GM12865 (cell line): Measurements from ENCODE around the gene LHFPL5.

ENCODE experiments used
- DNase-seq: peaks from one replicate; pipeline ENCODE4 v3.0.0; 2010; ENCODE audit warnings: low read depth
- H3K4me3 ChIP-seq: 2 replicates; pipeline ENCODE4 v1.5.1; 2011; ENCODE audit warnings: mild to moderate bottlenecking, low read depth, low read length, control low read depth
- TF ChIP-seq, protein P1 (sequence below): IDR thresholded peaks from 2 replicates; pipeline ENCODE4 v1.5.1; 2011; ENCODE audit warnings: low read length, control low read depth, low read depth, inconsistent platforms; ENCODE audit not compliant: insufficient read depth; ENCODE audit errors: missing control alignments

Gene LHFPL5

DNA sequence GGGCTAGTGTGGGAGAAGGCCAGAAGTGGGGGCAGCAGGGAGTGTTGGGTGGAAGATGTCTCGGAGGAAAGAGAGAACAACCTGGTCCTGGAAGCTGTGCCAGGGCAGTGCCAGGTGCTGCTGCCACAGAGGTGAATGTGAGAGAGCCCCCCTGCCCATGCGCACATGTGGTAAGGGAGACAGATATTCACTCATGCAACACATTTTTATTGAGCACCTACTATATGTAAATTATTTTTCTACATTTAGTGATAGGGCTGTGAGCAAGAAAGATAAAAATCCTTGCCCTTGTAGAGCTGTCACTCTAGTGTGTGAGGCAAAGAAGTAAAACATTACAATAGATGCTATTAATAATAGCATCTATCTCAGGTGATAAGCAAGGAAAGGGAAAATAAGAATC, 23.9 kb upstream of the LHFPL5 start:
- DNase-seq: no peak
- TF ChIP-seq, protein P1, sequence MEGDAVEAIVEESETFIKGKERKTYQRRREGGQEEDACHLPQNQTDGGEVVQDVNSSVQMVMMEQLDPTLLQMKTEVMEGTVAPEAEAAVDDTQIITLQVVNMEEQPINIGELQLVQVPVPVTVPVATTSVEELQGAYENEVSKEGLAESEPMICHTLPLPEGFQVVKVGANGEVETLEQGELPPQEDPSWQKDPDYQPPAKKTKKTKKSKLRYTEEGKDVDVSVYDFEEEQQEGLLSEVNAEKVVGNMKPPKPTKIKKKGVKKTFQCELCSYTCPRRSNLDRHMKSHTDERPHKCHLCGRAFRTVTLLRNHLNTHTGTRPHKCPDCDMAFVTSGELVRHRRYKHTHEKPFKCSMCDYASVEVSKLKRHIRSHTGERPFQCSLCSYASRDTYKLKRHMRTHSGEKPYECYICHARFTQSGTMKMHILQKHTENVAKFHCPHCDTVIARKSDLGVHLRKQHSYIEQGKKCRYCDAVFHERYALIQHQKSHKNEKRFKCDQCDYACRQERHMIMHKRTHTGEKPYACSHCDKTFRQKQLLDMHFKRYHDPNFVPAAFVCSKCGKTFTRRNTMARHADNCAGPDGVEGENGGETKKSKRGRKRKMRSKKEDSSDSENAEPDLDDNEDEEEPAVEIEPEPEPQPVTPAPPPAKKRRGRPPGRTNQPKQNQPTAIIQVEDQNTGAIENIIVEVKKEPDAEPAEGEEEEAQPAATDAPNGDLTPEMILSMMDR: no peak
- no peak overlapping the region for H3K4me3 ChIP-seq

DNA sequence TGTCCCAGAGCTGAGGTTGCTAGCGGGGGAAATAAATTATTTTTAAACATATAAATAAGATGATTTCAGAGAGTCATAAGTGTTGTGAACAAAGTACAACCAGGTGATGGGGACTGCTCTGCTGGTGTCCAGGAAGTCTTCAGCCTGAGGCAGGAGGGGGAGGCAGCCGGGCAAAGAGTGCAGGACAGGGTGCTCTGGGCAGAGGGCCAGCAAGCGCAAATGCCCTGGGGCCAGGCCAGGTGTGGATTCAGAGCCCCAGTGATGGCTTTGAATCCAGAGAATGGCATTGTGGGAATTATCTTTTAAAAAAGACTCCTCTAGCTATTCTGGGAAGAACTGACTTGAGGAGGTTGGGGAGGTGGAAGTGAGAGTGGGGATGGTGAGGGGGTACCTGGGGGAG, 22.7 kb upstream of the LHFPL5 start:
- H3K4me3 ChIP-seq: no peak overlapping the region
- no peak for DNase-seq
- TF ChIP-seq, protein P1: no peak

DNA sequence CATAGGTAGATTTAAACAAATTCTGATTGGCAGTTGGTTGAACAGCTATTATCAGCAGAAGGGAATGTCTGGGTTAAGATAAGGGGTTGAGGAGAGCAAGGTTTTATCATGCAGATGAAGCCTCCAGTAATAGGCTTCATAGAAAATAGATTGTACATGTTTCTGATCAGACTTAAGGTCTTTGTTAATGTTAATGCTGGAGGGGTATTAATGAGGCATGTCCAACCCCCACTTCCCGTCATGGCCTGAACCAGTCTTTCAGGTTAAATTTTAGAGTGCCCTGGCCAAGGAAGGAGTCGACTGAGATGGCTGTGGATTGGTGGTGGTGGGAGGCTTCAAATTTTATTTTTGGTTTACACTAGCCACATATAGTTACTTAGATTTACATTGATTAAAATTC, 21.0 kb upstream of the LHFPL5 start:
- DNase-seq: no peak
- TF ChIP-seq, protein P1: no peak
- H3K4me3 ChIP-seq: no peak overlapping the region

DNA sequence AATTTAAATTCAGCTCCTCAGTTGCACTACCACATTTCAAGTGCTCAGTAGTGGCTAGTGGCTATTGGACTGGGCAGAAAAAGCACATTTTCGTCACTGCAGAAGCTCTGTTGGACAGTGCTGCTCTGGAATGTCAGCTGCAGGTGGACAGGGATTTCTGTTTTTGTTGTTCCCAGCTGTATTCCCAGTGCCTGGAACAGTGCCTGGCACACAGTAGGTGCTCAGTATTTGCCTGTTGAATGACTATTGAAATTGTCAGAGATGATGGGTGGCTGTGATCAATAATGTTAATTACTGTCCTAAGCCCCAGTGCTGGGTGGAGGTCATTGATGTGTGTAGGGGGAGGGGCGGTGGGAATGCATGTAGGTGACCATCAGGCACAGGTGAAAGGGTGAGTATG, 18.9 kb upstream of the LHFPL5 start:
- no peak for DNase-seq

DNA sequence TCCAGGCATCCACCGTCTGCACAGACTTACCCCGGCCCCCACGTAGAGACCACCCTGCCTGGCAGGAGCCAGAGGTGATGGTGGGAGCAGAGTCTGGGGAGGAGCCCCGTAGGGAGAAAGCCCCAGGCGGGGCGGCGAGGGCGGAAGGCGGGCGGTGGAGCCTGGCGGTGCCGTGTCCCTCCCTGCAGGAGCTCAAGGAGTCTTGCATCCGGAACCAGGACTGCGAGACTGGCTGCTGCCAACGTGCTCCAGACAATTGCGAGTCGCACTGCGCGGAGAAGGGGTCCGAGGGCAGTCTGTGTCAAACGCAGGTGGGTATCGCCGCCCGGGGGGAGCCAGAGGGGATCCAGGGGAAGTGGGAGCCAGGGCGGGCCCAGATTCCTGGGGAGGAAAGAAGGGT, 18.3 kb upstream of the LHFPL5 start:
- no peak overlapping the region for H3K4me3 ChIP-seq
- TF ChIP-seq, protein P1: no peak
- DNase-seq: no peak

More for the DNA sequence above, 18.9 kb upstream of the LHFPL5 start:
- no peak overlapping the region for H3K4me3 ChIP-seq
- TF ChIP-seq, protein P1: no peak

DNA sequence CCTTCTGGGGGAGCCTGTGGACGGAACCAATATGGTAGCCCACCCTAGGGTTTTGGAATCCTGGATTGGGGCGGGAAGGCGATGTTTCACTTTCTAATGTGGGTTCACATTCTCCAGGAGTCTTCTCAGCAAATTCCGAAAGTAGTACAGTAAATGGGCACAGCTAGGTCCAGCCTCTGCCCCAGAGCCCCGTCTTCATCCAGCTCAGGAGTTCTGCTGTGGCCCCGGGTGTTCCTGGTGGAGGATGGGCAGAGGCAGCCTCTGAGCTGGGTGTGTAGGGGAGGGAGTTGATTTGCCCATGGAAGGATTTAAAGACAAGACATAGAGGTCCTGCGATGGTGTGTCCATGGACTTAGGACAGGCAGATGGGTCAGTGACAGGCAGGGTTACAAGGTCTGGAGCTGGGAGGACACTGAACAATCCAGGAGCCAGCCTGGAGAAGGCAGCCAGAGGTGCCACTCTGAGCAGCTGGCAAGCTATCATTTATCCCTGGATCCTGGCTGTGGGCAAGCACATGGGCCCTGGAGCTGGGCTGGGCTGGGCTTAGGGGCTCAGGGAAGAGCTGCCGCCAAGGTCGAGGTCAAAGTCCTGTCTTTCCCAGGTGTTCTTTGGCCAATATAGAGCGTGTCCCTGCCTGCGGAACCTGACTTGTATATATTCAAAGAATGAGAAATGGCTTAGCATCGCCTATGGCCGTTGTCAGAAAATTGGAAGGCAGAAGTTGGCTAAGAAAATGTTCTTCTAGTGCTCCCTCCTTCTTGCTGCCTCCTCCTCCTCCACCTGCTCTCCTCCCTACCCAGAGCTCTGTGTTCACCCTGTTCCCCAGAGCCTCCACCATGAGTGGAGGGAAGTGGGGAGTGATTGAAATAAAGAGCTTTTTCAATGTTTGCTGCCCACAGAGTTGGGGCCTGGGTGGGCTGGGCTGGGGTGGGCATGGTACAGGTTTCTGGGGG, 17.6 kb upstream of the LHFPL5 start:
- DNase-seq: no peak
- TF ChIP-seq, protein P1: no peak
- H3K4me3 ChIP-seq: no peak overlapping the region
